Osteocyte (in vitro differentiated cells): ENCODE measurements around the gene CARD6. TPM values are rescaled to one million over a fixed set of nuclear protein-coding genes. Genes with fewer than 3 reads are reported as not detected.

Source experiments
- DNase-seq: peaks from one replicate; pipeline ENCODE4 v3.0.0; 2021; ENCODE audit warnings: mixed read lengths; ENCODE audit not compliant: unreplicated experiment; ENCODE audit errors: extremely low spot score
- H3K27ac Mint-ChIP-seq: one replicate; pipeline ENCODE4 v1.8.0; 2021; ENCODE audit warnings: mild to moderate bottlenecking, mixed read lengths; ENCODE audit not compliant: unreplicated experiment
- H3K27me3 Mint-ChIP-seq: one replicate; pipeline ENCODE4 v1.8.0; 2021; ENCODE audit warnings: mixed read lengths; ENCODE audit not compliant: unreplicated experiment
- H3K36me3 Mint-ChIP-seq: one replicate; pipeline ENCODE4 v1.8.0; 2021; ENCODE audit warnings: mixed read lengths; ENCODE audit not compliant: unreplicated experiment
- H3K4me1 Mint-ChIP-seq: one replicate; pipeline ENCODE4 v1.8.0; 2021; ENCODE audit warnings: mixed read lengths; ENCODE audit not compliant: unreplicated experiment
- H3K4me3 Mint-ChIP-seq: one replicate; pipeline ENCODE4 v1.8.0; 2021; ENCODE audit warnings: mild to moderate bottlenecking, moderate library complexity, mixed read lengths; ENCODE audit not compliant: unreplicated experiment
- H3K9me3 Mint-ChIP-seq: one replicate; pipeline ENCODE4 v1.8.0; 2021; ENCODE audit warnings: mixed read lengths; ENCODE audit not compliant: unreplicated experiment
- CTCF ChIP-seq: fragments of 200-600 bp; sonication (generic); IDR thresholded peaks from 2 replicates; pipeline ENCODE4 v1.5.0; 2021; ENCODE audit warnings: antibody characterized with exemption, mild to moderate bottlenecking, moderate library complexity
- total RNA-seq: library from RNA; stranded (reverse); gene quantifications from 2 replicates; pipeline ENCODE4 v1.2.1, GENCODE V29; 2021

CARD6 gene
- total RNA-seq, 1 donor from 2014 or later = 1.1 TPM

GRCh38 chr5:40826489-40827187 lies 14.5 kb upstream of the CARD6 start:
- Mint-ChIP-seq H3K27me3 (no peaks in the 10 kb centered on the region), H3K36me3 (peaks cover 40% of the 10 kb centered on the region), H3K4me3 (no peak overlapping the region), H3K4me1 (peaks cover 2% of the 10 kb centered on the region), H3K9me3 (no peaks in the 10 kb centered on the region), H3K27ac (no peak overlapping the region)
- TF ChIP-seq CTCF = no peak
- no peak for DNase-seq

- Mint-ChIP-seq H3K36me3 (peaks cover 47% of the 10 kb centered on the region), H3K4me1 (peaks cover 8% of the 10 kb centered on the region), H3K27me3 (no peaks in the 10 kb centered on the region), H3K9me3 (no peaks in the 10 kb centered on the region), H3K4me3 (no peak overlapping the region), H3K27ac (no peak overlapping the region)
- no peak for TF ChIP-seq CTCF
- DNase-seq = no peak
These were observed 13.8 kb upstream of the CARD6 start for GRCh38 chr5:40827188-40827977.

- peaks cover 15% of the 10 kb centered on the region for H3K4me1 Mint-ChIP-seq
- H3K9me3 Mint-ChIP-seq = no peaks in the 10 kb centered on the region
- no peak overlapping the region for H3K27ac Mint-ChIP-seq
- no peak overlapping the region for H3K4me3 Mint-ChIP-seq
- no peak for TF ChIP-seq CTCF
- H3K36me3 Mint-ChIP-seq = peaks cover 51% of the 10 kb centered on the region
- DNase-seq = no peak
- no peaks in the 10 kb centered on the region for H3K27me3 Mint-ChIP-seq
These were observed 13.0 kb upstream of the CARD6 start for GRCh38 chr5:40828021-40828631.

- Mint-ChIP-seq H3K36me3 (peaks cover 56% of the 10 kb centered on the region), H3K4me3 (no peak overlapping the region), H3K4me1 (peaks cover 24% of the 10 kb centered on the region), H3K27me3 (no peaks in the 10 kb centered on the region), H3K9me3 (no peaks in the 10 kb centered on the region), H3K27ac (no peak overlapping the region)
- TF ChIP-seq CTCF = no peak
- no peak for DNase-seq
These were observed 12.2 kb upstream of the CARD6 start for GRCh38 chr5:40828690-40829661.
